Activated CD4-positive, alpha-beta memory T cell treated with anti-CD3 and anti-CD28 coated beads, Interleukin-2, amount 10 ng/mL, durations not matched to agents 7 days and 5 days (primary cell): ENCODE results near the gene IFNGR2. TPM values are rescaled to one million over a fixed set of nuclear protein-coding genes. Genes with fewer than 3 reads are reported as not detected.
"Not testable (repeated sequence)": the region's sequence is repeated elsewhere in the genome, so short reads cannot be mapped to it uniquely, and the experiment has no call there.

Source experiments
- CTCF ChIA-PET: fragments of 350-600 bp; sonication (Branson Sonifier 250); formaldehyde crosslinking; loops from one replicate; lab custom pipeline; 2021; ENCODE audit warnings: antibody characterized with exemption, inconsistent platforms; lab: Charles Lee
- POLR2A ChIA-PET: fragments of 350-600 bp; sonication (Branson Sonifier 250); formaldehyde crosslinking; loops from one replicate; lab custom pipeline; 2021; ENCODE audit warnings: antibody characterized with exemption; lab: Charles Lee
- DNase-seq: peaks from one replicate; pipeline ENCODE4 v3.0.0-alpha.2; 2020
- H3K27ac Mint-ChIP-seq: one replicate; pipeline ENCODE4 v1.8.0; 2021; ENCODE audit warnings: mild to moderate bottlenecking, mixed read lengths
- H3K27me3 Mint-ChIP-seq: one replicate; pipeline ENCODE4 v1.8.0; 2021; ENCODE audit warnings: mixed read lengths
- H3K36me3 Mint-ChIP-seq: one replicate; pipeline ENCODE4 v1.8.0; 2021; ENCODE audit warnings: low read depth, mixed read lengths
- H3K4me1 Mint-ChIP-seq: one replicate; pipeline ENCODE4 v1.8.0; 2021; ENCODE audit warnings: mixed read lengths
- H3K4me3 Mint-ChIP-seq: one replicate; pipeline ENCODE4 v1.8.0; 2021; ENCODE audit warnings: mild to moderate bottlenecking, mixed read lengths
- H3K9me3 Mint-ChIP-seq: one replicate; pipeline ENCODE4 v1.8.0; 2021; ENCODE audit warnings: mixed read lengths
- total RNA-seq, 2 experiments: library from RNA; stranded (reverse); gene quantifications; one replicate each; pipeline ENCODE4 v1.2.3, GENCODE V29; 2021

The IFNGR2 gene
- total RNA-seq, 2 experiments from 2014 or later, result 4.6 to 4.7 TPM

DNA sequence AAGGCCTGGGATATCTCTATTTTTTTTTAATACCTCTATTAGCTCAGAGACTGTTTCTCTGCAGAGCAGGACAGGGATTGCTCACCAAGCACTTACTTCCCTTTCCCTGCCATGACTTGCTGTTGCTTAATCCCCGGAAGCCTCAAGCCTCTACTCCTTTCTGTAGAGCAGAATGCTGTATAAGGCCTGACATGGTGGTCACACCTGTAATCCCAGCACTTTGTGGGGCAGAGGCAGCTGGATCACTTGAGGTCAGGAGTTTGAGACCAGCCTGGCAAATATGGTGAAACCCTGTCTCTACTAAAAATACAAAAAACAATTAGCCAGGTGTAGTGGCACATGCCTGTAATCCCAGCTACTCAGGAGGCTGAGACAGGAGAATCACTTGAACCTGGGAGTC, 23.3 kb upstream of the IFNGR2 start:
- H3K4me3 Mint-ChIP-seq, H3K9me3 Mint-ChIP-seq, DNase-seq, H3K36me3 Mint-ChIP-seq: not testable (repeated sequence)
- peak overlapping the region; percentile 67 for H3K27ac Mint-ChIP-seq
- H3K27me3 Mint-ChIP-seq, result peaks cover 60% of the 10 kb centered on the region
- ChIA-PET CTCF (interaction anchor here (0.5 to 2.6 kb wide), 6 partner anchors 14 to 1584 kb away, joined by 3 to 16 read pairs (median 4); partner anchors contain the start of gene IFNAR1), POLR2A (interaction anchor here (1.0 to 2.2 kb wide), 8 partner anchors 19 to 194 kb away, joined by 3 to 8 read pairs (median 4); partner anchors contain the start of genes IFNAR1, IFNGR2 and TMEM50B)
- H3K4me1 Mint-ChIP-seq, result peaks cover 63% of the 10 kb centered on the region

DNA sequence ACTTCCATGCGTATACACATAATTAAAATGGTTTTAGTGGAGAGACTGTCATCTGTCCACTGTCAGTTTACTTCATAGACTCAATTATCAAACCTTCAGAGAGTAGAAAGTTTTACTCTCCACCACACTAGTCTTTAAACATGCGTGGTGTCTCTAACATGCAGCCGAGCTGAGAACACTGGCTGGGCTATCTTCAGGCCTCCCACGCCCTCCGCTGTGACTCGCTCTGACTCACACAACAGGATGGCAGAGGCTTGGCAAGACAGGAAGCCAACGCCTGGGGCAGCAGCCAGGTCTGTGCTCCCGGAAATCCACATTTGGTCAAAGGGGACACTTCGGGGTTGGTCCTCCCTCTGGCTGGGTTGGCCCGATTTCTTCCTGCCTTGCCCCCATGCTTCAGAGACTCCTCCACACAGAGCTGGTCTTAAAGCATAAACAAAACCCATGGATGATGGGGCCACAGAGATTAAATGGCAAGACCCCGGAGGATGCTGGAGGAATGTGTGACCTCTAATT, 22.7 kb upstream of the IFNGR2 start:
- DNase-seq, result peak; percentile 88
- Mint-ChIP-seq H3K9me3 (no peaks in the 10 kb centered on the region), H3K27me3 (peaks cover 61% of the 10 kb centered on the region), H3K27ac (peak overlapping the region; percentile 67), H3K4me3 (no peak overlapping the region), H3K36me3 (no peaks in the 10 kb centered on the region), H3K4me1 (peaks cover 63% of the 10 kb centered on the region)
- ChIA-PET CTCF (interaction anchor here (0.9 to 2.6 kb wide), 5 partner anchors 14 to 185 kb away, joined by 3 to 16 read pairs (median 4); partner anchors contain the start of gene IFNAR1), POLR2A (interaction anchor here (0.7 to 2.2 kb wide), 8 partner anchors 19 to 195 kb away, joined by 3 to 8 read pairs (median 4); partner anchors contain the start of genes IFNAR1, IFNGR2 and TMEM50B)

DNA sequence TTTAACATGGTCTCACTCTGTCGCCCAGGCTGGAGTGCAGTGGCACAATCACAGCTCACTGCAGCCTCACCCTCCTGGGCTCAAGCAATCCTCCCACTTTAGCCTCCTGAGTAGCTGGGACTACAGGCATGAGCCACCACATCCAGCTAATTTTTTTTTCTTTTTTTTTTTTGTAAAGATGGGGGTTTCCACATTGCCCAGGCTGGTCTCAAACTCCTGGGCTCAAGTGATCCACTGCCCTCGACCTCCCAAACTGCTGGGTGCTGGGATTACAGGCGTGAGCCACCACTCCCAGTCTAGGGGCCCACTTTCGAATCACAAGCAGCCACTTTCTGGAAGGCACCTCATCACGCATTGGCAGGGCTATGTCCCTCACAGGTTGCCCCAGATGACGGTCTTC, 21.8 kb upstream of the IFNGR2 start:
- not testable (repeated sequence) for H3K4me3 Mint-ChIP-seq, H3K36me3 Mint-ChIP-seq, H3K27ac Mint-ChIP-seq, H3K9me3 Mint-ChIP-seq, DNase-seq
- H3K27me3 Mint-ChIP-seq, result peaks cover 64% of the 10 kb centered on the region
- ChIA-PET POLR2A (interaction anchor here (1.2 to 2.2 kb wide), 5 partner anchors 20 to 99 kb away, joined by 4 to 8 read pairs (median 6); partner anchors contain the start of genes IFNAR1 and TMEM50B), CTCF (interaction anchor here (1.3 to 2.6 kb wide), 2 partner anchors 15 to 20 kb away, joined by 4 to 16 read pairs; no protein-coding TSS in a partner anchor)
- peaks cover 63% of the 10 kb centered on the region for H3K4me1 Mint-ChIP-seq

DNA sequence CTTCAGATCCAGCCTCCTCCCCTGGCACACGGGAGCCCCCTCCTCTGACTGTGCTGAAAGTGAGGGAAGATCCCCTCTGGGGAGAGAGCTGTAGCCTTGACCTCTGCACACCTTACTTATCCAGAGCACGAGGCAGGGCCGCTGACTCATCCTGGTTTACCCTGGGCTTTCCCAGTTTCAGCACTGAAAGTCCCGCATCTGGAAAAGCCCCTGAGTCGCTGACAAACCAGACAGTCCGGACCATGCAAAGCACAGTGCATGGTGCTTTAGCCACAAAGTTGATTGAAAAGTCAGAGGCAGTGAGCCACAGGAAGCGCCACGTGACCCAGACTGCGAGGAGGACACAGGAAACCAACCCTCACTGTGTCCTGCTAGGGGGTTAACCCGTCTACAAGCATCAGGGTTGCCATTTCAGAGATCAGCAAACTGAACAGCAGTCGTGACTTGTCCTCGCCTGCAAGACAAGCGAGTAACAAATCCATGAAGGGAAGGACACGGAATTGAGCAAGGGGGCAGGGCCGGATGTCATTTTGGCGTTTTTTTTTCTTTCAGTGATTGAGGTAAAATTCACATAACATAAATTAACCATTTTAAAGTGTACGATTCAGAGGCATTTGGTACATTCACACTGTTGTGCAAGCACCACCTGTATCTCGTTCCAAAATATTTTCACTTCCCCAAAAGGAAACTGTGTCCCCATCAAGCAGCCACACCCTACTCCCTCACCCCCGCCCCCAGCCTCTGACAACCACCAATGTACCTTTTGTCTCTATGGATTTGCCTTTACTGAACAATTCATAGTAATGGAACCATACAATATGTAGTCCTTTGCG, 19.9 kb upstream of the IFNGR2 start:
- peaks cover 63% of the 10 kb centered on the region for H3K4me1 Mint-ChIP-seq
- H3K4me3 Mint-ChIP-seq, result peak overlapping the region; percentile 64
- ChIA-PET CTCF (no interaction called here), POLR2A (interaction anchor here (0.7 kb wide), 1 partner anchor 21 kb away, joined by 4 read pairs; no protein-coding TSS in a partner anchor)
- H3K27me3 Mint-ChIP-seq, result peaks cover 64% of the 10 kb centered on the region
- peak; percentile 82 for DNase-seq
- H3K27ac Mint-ChIP-seq, result no peak overlapping the region
- H3K9me3 Mint-ChIP-seq, result no peaks in the 10 kb centered on the region
- H3K36me3 Mint-ChIP-seq, result no peaks in the 10 kb centered on the region

DNA sequence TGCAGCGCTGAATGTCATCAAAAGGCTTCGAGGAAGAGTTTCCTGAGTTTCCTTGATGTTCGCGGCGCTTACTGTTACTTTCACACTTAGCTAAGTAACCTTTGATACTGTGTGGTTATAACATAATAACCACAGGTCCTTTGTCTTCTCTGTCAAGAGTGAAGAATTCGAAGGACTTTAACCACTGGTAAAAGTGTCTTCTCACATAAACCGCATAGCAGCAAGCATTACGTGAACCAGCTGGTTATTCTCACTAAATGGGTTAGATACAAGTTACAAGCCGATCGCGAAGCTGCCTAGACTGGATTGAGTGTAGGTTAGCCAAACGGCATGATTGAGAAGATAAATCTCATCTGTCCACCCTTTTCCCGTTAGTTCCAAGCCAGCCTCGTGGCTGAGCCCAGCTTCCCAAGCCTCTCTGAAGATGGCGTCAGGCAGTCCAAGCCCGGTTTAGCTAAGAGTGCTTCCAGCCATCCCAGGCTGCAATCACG, 18.3 kb upstream of the IFNGR2 start:
- peak overlapping the region; percentile 30 for H3K4me3 Mint-ChIP-seq
- H3K36me3 Mint-ChIP-seq, result no peaks in the 10 kb centered on the region
- ChIA-PET CTCF (interaction anchor here (0.6 to 2.3 kb wide), 11 partner anchors 9 to 221 kb away, joined by 3 to 24 read pairs (median 4); partner anchors contain the start of gene IFNAR1), POLR2A (interaction anchor here (0.7 to 3.0 kb wide), 11 partner anchors 23 to 204 kb away, joined by 3 to 15 read pairs (median 3); partner anchors contain the start of genes IFNAR1 and TMEM50B)
- peaks cover 70% of the 10 kb centered on the region for H3K27me3 Mint-ChIP-seq
- peak; percentile 35 for DNase-seq
- peaks cover 55% of the 10 kb centered on the region for H3K4me1 Mint-ChIP-seq
- H3K9me3 Mint-ChIP-seq, result no peaks in the 10 kb centered on the region
- H3K27ac Mint-ChIP-seq, result no peak overlapping the region

DNA sequence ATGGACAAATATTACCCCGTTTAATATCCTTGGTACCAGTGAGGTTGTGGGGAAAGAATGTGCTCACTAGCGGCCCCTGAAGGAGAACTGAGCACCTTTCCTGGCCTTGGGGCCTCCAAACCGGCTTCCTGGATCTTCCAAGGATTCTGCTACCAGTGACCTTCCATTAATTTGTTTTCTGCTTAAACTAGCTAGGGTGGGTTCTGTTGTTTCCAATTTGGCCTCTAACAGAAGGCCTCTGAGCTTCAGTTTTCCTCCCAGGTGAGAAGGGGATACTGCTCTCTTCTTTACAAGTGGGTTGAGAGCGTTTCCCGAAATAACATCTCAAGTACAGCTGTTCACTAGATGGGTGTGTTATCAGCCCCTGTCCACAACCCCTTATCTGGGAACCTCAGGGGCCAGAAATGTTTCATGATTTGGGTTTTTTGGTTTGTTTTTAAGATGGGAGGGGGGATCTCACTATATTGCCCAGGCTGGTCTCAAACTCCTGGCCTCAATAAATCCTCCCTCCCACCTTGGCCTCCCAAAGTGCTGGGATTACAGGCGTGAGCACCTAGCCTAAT, 16.9 kb upstream of the IFNGR2 start:
- POLR2A ChIA-PET, result interaction anchor here (3.0 kb wide), 1 partner anchor 25 kb away, joined by 15 read pairs; no protein-coding TSS in a partner anchor
- no peaks in the 10 kb centered on the region for H3K36me3 Mint-ChIP-seq
- H3K27me3 Mint-ChIP-seq, result peaks cover 75% of the 10 kb centered on the region
- no peaks in the 10 kb centered on the region for H3K9me3 Mint-ChIP-seq
- peaks cover 41% of the 10 kb centered on the region for H3K4me1 Mint-ChIP-seq
- CTCF ChIA-PET, result interaction anchor here (1.1 to 2.3 kb wide), 4 partner anchors 49 to 446 kb away, joined by 3 to 7 read pairs (median 4); partner anchors contain the start of gene IFNAR1
- no peak for DNase-seq
- H3K4me3 Mint-ChIP-seq, result no peak overlapping the region
- H3K27ac Mint-ChIP-seq, result no peak overlapping the region

DNA sequence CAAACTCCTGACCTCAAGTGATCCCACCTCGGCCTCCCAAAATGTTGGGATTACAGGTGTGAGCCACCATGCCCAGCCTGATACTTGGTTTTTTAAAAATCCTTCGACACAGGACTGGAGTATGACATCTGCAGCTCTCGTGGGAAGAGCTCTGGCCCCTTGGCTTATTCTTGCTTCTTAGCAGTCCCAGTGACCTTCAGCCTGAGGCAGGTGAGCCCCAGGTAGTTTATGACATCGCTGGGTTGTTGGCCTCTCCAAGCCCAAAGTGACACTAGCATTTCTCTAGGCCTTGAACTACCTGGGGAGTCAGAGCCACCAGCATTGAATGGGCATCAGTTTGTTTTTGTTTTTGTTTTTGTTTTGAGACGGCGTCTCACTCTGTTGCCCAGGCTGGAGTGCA, 15.9 kb upstream of the IFNGR2 start:
- H3K36me3 Mint-ChIP-seq, result no peaks in the 10 kb centered on the region
- CTCF ChIA-PET, result interaction anchor here (1.1 to 1.5 kb wide), 4 partner anchors 26 to 447 kb away, joined by 3 to 7 read pairs (median 4); partner anchors contain the start of gene IFNAR1
- no peak overlapping the region for H3K4me3 Mint-ChIP-seq
- DNase-seq, result no peak
- H3K9me3 Mint-ChIP-seq, result no peaks in the 10 kb centered on the region
- H3K4me1 Mint-ChIP-seq, result peaks cover 32% of the 10 kb centered on the region
- H3K27ac Mint-ChIP-seq, result no peak overlapping the region
- peaks cover 80% of the 10 kb centered on the region for H3K27me3 Mint-ChIP-seq
- POLR2A ChIA-PET, result no interaction called here

DNA sequence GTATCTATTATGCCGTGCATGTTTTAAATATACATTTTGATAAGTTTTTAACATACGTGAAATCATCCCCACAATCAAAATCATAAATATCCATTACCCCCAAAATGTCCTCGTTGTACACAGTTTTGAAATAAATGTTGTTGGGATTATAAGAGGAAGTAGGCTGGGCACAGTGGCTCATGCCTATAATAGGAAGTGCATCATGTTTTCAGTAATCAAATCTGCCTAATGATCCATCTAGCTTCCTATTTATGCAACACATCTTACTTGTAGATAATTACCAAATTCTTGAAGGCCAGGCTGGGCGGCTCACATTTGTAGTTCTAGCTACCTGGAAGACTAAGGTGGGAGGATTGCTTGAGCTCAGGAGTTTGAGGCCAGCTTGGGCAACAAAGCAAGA, 15.0 kb upstream of the IFNGR2 start:
- H3K36me3 Mint-ChIP-seq, result no peaks in the 10 kb centered on the region
- H3K27me3 Mint-ChIP-seq, result peaks cover 76% of the 10 kb centered on the region
- H3K4me1 Mint-ChIP-seq, result peaks cover 24% of the 10 kb centered on the region
- ChIA-PET POLR2A (no interaction called here), CTCF (interaction anchor here (1.1 to 1.4 kb wide), 2 partner anchors 27 to 57 kb away, joined by 4 to 7 read pairs; no protein-coding TSS in a partner anchor)
- H3K27ac Mint-ChIP-seq, result no peak overlapping the region
- DNase-seq, result no peak
- H3K9me3 Mint-ChIP-seq, result no peaks in the 10 kb centered on the region
- no peak overlapping the region for H3K4me3 Mint-ChIP-seq

DNA sequence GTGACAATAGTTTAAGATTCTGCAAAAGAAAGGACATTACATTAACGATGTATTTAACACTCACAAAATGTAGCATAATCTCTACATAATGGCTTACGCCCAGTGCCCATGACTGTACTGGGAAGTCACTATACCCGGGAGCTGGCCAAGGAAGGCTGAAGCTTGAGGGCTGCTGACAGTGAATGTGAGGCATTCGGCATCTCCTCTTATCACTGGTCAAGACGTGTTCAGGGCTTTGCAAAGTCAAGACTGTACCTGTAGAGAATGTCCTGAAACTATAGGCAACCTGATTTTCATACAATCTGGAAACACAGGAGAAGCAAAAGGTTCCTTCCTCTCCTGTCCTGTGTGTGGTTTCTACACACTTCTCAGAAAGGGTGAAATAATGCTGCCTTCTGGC, 12.7 kb upstream of the IFNGR2 start:
- Mint-ChIP-seq H3K27ac (no peak overlapping the region), H3K36me3 (no peaks in the 10 kb centered on the region), H3K9me3 (no peaks in the 10 kb centered on the region), H3K4me1 (peaks cover 2% of the 10 kb centered on the region), H3K4me3 (no peak overlapping the region), H3K27me3 (peaks cover 72% of the 10 kb centered on the region)
- ChIA-PET CTCF (no interaction called here), POLR2A (no interaction called here)
- no peak for DNase-seq

DNA sequence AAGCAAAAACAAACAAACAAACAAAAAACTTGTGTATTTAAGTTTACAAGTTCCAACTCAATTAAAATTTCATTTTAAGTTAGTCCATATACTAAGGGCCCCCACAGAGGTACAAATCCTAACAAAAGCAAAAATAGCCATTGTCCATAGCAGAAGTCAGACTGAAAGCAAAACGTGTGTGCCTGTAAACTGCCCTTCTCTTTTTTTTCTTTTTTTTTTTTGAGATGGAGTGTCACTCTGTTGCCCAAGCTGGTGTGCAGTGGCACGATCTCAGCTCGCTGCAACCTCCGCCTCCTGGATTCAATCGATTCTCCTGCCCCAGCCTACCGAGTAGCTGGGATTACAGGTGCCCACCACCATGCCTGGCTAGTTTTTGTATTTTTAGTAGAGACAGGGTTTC, 11.6 kb upstream of the IFNGR2 start:
- H3K4me1 Mint-ChIP-seq, result no peaks in the 10 kb centered on the region
- DNase-seq, result no peak
- no peaks in the 10 kb centered on the region for H3K9me3 Mint-ChIP-seq
- peaks cover 65% of the 10 kb centered on the region for H3K27me3 Mint-ChIP-seq
- H3K36me3 Mint-ChIP-seq, result no peaks in the 10 kb centered on the region
- ChIA-PET CTCF (interaction anchor here (0.9 kb wide), 1 partner anchor 90 kb away, joined by 3 read pairs; no protein-coding TSS in a partner anchor), POLR2A (no interaction called here)
- no peak overlapping the region for H3K27ac Mint-ChIP-seq
- H3K4me3 Mint-ChIP-seq, result no peak overlapping the region

DNA sequence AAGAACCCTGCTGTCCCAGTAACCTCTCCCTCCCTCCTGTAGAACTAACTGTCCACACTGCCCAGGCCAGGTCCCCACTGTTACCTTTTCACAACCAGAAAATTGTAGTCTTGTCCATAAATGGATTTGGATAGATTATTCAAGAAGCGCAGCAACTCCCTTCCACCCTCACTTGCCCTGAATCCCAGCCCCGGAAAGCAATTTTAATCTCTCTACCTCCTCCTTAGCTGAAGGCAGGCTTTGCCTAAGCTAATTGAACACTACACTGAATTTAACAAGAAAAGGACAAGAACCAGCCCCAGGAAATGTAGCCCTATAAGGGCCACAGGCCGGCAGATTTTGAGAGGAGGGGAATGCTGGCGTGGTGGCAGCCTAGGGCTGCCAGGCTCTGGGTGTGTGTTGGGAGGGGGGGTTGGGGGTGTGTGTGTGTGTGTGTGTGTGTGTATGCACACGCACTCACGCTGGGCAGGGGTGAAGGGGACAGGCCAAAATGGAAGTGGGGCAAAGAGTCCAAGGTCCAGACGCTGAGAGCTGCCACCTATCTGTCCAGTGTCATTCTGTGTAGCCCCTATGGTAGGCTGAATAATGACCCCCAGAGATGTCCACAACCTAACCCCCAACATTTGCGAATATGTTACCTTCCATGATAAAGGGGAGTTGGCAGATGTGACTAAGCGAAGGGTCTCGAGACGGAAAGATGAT, 10.8 kb upstream of the IFNGR2 start:
- CTCF ChIA-PET, result no interaction called here

DNA sequence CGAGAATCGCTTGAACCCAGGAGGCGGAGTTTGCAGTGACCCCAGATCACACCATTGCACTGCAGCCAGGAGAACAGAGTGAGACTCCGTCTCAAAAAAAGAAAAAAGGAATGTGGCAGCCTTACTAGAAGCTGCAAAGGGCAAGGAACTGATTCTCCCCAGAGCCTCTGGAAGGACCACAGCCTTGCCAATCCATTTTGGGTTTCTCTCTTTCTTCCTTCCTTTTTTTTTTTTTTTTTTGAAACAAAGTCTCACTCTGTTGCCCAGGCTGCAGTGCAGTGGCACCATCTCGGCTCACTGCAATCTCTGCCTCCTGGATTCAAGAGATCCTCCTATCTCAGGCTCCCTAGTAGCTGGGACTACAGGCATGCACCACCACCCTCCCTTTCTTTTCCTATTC, 9.9 kb upstream of the IFNGR2 start:
- POLR2A ChIA-PET, result no interaction called here
- Mint-ChIP-seq H3K4me3 (no peak overlapping the region), H3K9me3 (no peaks in the 10 kb centered on the region), H3K27ac (no peak overlapping the region), H3K27me3 (peaks cover 62% of the 10 kb centered on the region), H3K4me1 (no peaks in the 10 kb centered on the region), H3K36me3 (no peaks in the 10 kb centered on the region)
- CTCF ChIA-PET, result no interaction called here
- DNase-seq, result no peak

More for the DNA sequence above, 10.8 kb upstream of the IFNGR2 start:
- H3K36me3 Mint-ChIP-seq, result no peaks in the 10 kb centered on the region
- H3K4me1 Mint-ChIP-seq, result no peaks in the 10 kb centered on the region
- DNase-seq, result no peak
- peaks cover 60% of the 10 kb centered on the region for H3K27me3 Mint-ChIP-seq
- no peak overlapping the region for H3K27ac Mint-ChIP-seq
- no peaks in the 10 kb centered on the region for H3K9me3 Mint-ChIP-seq
- POLR2A ChIA-PET, result no interaction called here
- no peak overlapping the region for H3K4me3 Mint-ChIP-seq
